ENCODE data around the gene COL20A1.
"Not testable (repeated sequence)": the region's sequence is repeated elsewhere in the genome, so short reads cannot be mapped to it uniquely, and the experiment has no call there.

The COL20A1 gene

DNA sequence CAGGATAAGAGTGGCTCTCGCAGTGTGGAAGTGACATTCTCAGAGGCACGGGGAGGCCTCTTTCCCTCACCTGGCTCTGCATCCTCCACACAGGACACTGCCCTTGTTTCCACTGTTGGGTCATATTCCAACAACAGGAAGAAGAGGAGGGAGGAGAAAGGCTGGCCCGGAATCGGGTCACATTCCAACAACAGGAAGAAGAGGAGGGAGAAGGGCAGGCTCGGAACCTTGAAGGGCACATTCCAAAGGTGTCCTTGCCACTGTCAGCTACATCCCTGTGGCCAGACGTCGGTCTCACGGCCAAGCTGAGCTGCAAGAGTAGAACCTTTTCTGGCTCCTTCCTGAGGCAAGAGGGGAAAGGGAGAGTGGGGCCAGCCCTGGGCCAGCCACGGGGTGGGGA is 42.7 kb downstream of the COL20A1 start:
- DNase-seq: no peak

DNA sequence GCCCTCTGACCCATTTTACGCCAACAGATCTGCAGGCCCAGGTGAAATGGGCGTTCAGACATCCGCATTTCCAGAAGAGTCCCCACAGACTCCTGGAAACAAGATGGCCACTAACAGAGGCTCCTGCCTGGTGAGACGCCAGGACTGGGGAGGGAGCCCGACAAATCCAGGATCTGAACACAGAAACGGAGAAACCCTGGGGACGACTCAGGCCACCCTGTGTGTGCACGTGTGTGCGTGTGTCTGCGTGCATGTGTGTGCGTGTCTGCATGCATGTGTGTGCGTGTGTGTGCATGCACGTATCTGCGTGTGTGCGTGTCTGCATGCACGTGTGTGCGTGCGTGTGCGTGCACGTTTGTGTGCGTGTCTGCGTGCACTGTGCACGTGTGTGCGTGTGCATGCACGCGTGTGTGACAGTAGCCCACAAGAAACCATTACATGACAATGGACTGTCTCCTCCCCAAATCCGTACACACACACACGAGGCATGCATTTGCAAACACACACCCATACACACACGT is 43.3 kb downstream of the COL20A1 start:
- no peak for DNase-seq

DNA sequence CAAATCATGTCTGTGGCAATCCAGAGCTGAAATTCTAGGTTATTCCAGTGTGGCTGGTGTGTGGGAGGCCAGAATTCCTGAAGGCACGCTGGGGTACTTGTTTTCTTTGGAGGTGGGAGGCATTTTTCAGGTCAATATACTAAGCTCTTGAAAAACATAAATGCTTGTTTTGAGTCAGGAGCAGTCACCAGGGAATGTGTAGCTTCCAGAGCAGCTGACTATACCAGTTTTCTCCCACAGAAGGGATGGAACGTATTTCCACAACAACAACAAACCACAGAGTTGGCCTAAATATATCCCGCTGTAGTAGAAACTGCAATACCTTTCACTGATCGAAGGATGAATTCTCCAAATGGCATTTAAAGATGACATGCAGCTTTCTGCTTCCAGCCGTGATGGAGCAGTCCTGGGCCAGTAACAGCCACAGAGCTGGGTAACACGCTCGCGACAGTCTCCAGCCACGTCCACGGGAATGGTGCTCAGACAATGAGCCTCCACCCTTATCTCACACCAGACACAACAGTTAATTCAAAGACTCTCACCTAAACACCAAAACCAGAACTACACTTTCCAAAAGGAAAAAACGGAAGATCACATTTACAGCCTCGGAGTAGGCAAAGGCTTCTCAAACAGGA is 44.9 kb downstream of the COL20A1 start:
- DNase-seq: no peak

DNA sequence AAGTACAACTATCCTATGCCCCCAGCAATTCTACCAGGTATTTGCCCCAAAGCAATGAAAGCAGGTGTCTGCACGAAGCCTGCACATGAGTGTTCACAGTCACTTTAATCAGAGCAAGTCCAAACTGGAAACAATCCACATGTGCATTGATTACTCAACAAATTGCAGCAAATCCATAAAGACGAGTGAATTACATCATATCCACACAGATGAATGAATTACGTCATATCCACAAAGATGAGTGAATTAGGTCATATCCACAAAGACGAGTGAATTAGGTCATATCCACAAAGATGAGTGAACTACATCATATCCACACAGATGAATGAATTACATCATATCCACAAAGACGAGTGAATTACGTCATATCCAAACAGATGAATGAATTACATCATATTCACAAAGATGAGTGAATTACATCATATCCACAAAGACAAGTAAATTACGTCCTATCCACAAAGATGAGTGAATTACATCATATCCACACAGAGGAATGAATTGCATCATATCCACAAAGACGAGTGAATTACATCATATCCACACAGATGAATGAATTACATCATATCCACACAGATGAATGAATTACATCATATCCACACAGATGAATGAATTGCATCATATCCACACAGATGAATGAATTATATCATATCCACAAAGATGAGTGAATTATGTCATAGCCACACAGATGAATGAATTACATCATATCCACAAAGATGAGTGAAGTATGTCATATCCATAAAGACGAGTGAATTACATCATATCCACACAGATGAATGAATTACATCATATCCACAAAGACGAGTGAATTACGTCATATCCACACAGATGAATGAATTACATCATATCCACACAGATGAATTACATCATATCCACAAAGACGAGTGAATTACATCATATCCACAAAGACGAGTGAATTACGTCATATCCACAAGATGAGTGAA is 46.4 kb downstream of the COL20A1 start:
- not testable (repeated sequence) for DNase-seq

DNA sequence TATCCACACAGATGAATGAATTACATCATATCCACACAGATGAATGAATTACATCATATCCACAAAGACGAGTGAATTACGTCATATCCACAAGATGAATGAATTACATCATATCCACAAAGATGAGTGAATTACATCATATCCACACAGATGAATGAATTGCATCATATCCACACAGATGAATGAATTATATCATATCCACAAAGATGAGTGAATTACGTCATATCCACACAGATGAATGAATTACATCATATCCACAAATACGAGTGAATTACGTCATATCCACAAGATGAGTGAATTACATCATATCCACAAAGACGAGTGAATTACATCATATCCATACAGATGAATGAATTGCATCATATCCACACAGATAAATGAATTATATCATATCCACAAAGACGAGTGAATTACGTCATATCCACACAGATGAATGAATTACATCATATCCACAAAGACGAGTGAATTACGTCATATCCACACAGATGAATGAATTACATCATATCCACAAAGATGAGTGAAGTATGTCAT is 47.2 kb downstream of the COL20A1 start:
- DNase-seq: not testable (repeated sequence)

DNA sequence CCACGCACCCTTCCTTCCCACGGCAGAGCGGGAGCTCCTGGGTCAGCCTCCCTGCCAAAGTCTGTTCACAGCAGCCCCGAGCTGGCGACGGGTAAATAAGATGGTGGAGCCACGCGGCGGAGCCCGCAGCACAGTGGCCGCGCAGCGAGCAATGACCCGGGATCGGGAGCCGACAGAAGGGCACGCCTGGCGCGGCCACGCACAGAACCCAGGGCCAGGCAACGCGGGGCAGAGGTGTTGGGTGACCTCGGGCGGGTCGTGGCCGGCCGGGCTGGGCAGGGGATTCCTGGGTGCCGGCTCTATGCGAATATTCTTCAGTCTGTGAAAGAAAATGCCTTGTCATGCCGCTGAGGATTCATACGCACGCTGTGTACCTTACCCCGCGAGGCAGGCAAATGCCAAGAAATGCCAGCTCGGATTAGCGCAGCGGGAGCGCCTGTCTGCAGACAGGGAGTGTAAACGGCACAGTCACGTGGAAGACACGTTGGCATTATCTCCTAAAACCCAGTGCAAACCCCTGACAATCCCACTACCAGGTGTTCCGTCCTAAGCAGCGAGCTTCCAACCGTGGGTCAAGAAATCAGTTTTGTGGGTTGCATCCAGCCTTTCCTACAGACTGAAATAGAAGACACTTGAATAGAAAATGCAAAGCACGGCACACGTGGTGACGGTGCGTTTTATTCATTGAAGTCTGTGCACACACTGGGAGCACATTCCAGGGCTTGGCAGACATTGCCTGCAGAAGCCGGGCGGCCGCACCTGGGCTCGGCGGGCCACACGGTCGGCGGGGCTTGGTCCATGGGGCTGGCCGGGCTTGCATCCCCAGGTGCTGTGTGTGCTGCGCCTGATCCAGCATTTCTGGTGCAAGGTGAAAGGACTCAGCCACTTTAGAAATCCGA is 49.8 kb downstream of the COL20A1 start:
- no peak for DNase-seq

DNA sequence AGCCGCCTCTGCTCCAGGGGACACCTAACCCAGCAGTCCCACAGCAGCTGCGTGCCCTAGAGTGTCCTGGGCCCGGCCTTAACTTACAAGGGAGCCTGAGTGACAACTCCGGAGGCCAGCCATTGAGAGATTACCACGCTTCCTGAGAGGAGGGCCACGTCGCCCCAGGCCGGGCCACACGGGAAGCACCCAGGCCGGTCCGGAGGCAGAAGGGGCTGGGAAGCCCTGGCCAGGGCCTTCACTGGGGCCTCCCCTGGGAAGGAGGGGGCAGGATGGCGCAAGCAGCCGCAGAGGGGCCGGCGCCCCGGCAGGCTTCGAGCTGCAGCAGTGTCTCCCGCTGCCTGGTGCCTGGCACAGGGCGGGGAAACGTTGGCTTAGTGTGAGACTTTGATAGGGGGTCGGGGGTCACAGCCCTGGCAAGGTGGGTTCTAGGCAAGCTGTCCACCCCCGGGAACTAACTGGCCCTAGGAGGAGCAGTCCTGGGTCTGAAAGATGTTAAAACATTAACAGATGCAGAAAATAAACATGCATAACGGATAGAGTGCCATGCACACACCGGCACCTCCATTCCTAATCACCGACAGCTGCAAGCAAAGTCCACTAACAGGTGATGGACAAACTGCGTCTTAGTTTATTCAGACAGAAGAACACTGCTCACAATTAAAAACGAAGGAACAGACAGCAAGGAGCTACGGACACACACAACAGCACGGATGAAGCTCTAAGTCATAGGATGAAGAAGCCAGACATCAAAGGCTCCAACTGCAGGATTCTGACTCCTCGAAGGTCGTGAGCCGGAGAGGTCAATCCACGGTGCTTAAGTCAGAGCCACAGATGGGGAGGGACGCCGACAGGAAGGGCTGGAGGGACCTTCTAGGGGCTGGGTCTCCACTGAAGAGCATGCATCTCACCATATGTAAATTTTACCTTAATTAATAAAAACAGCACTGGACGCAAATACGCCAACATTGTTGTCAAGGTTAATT is 50.8 kb downstream of the COL20A1 start:
- DNase-seq: no peak

DNA sequence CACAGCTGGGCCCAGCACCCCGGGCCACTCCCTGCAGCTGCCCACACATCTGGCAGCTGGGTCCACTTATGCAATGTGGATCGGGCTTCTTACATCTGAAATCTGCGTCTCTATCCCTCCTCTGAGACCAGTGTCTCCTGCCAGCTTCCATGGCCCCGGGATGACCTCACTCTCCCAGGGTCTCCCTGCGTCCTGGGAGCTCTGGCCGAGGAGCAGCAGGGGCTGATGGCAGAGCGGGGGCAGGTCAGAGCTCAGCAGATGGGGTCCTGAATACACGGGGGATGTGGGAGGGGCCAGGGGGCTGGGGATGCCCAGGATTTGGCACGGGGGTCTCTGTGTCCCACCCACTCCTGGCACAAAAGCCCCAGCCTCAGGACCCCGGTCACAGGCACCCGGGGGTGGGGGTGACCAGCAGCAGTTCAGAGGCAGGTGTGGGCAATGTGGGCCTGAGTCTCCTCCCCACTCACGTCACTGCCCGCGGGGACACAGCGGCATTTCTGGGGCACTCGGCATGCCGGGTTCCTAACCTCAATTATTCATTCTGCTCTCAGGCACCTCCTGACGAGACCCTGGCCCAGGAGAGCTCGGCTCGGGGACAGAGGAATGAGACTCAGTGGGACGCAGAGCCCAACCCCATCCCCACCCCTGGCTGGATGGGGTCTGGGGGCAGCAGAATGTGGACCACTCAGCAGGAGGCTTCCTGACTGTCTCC is 51.8 kb downstream of the COL20A1 start:
- no peak for DNase-seq

DNA sequence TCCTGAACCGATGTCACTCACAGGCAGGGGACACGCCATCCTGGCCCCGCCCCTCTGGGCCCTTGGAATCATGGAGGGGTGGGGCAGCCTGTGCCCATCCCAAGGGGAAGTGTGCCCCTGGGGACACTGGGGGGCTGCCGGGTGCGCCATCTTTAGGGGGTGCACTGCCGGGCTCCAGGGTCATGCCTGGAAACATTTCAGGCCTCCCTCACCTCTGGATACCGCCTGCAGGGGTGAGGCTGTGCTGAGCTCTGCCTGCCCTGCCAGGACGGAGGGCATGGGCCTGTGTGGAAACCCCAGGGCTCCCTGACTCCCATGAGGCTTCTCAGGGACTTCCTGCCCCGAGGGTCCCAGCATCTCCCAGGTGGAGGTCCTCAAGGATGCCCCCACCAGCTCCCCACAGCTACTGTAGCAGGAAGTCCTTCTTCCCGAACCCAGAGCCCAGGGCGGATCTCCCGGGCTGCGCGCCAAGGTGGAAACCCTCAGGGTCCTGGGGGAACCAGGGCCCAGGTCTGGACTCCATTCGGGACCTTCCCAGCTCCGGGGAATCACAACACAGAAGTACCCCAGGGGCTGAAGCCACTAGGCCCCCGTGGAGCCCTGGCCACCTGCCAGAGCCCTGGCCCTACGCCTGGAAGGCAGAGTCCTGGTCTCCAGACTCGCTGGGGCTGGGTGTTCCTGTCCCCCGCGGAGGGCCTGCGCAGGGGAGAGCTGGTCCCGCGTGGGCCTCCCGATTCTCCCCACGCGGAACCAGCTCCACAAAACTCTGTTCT is 52.5 kb downstream of the COL20A1 start:
- DNase-seq: no peak

DNA sequence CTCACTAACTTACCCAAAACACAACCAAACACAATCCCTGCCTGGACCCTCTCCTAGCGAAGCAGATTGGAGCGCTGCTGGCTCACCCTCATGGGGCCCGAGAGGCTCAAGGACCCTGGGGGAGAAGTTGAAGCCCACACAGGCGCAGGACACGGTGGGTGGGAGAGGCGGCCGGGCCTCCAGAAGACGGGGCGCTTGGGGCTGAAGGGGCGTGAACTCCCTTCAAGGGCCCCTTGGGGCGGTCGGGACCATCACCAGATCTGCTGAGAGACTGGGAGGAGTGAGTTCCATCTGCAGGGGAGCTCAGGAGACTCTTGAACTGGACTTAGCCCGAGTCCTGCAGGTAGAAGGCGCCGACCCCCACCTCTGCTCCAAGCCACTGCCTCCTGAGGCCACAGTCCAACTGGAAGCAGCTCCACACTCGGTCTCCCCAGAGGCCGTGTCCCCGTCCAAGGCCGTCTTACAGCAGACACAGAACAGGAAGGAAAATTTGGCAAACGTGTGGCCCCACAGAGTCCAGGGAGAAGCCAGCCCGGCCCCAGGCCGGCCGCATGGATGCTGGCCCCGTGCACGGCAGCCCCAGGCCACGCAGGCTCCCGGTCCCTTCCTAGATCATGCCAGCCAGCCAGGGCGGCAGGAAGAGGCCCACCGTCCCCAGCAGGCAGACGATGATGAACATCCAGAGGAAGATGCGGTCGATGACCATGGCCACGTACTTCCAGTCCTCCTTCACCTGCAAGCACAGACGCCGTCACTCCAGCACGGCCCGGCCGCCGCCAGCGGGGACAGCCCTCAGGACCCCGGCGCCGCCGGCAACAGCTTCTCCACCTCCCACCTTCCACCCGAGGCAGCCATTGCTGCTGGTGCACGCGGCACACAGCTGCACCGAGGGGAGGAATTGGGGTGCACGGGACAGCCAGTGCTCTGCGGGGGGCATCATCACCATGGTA is 53.4 kb downstream of the COL20A1 start:
- no peak for DNase-seq

DNA sequence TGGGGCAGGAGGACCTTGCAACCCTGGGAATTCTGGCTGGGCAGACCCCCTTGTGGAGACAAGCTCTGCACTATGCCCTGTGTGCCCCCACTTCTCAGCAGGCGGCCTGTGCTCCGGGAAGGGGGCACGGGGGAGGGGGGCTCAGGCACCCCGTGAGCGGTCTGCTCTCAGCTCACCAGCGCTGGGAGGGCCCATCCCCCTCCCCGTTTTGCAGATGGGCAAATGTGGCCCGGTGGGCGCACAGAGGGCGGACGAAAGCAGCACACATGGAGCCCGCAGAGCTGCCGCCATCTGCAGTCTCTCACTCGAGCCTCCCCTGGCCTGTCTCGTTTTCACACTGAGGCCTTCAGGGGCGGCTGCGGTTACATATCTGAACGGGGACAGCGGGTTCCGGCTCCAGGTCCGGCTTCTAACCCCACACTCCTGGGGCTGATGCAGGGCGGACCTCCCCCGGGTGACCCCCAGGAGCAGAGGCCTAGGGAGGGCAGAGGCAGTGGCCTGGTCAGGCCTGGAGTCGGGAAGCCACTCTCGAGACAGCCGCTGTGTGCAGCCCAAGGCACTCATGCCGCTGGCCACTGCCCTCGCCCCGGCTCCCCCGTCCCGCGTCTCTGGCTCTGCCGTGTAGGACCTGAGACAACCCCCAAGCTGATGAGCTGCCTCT is 54.2 kb downstream of the COL20A1 start:
- no peak for DNase-seq

DNA sequence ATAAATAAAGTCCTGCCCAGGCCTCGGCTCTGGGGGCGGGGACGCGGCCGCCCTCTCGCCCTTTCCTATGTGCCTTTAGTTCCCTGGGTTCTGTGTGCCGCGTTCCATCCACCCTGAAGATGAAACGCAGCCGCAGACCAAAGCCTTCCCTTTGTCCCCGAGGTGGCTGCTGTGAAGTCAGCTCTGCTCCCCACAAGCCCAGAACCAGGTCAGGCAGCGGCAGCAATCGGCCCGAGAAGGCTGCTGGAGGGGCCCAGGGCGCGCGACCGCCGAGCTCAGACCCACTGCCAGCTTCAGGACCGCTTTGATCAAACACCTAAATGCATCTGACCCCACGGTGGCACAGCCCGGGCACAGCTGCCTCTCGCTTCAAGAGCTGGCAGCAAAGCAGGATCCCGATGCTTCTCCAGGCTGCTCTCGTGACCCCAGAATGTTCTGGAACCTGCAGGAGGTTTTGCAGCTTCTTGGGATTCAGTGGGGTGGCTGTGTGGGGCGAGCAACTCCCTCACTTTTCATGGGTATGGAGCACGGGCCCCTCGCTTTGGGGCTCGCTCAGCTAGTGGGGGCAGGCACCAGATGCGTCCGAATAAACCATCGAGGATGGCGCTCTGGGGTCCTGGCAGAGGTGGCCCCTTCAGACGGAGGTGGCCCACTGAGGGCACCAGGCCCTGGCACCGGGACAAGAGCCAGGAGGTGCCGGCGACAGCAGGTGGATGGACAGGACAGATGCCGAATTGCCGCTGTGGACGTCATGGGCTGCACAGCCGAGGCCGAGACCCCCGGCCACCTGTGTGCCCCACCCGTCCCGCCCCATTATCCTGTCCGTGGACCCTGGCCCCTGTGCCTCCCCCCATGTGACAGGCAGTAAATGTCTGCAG is 55.2 kb downstream of the COL20A1 start:
- DNase-seq: no peak

DNA sequence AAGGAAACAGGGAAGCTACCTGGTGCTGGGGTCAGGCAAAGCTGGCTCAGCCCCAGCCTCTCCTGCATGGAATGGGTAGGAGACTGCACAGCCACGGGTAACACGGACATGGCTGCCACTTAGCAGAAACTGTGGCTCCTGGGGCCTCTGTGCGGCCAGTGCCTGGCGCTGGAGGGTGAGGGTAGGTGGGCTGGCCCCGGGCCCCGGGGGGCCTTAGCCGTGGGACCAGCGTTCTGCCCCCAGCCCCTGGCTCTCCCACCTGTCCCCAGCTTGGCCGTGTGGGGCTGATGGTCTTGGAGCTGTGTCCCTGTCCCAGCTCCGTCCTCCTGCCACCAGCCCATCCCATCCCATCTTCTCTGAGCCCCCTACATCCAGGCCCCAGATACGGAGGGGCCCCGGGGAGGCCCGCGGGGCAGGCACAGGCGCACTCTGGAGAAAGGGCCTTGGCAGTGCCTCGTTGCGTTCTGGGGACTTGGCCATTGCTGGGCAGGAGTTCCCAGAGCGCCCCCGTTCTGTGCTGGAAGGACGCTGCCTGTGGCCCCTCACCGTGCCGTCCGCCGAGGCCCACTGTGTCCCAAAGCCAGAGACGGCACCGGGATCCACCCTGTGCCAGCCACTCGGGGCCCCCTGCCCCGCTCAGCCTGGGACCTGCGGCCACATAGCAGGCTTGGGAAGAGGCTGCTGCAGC is 56.0 kb downstream of the COL20A1 start:
- DNase-seq: no peak

DNA sequence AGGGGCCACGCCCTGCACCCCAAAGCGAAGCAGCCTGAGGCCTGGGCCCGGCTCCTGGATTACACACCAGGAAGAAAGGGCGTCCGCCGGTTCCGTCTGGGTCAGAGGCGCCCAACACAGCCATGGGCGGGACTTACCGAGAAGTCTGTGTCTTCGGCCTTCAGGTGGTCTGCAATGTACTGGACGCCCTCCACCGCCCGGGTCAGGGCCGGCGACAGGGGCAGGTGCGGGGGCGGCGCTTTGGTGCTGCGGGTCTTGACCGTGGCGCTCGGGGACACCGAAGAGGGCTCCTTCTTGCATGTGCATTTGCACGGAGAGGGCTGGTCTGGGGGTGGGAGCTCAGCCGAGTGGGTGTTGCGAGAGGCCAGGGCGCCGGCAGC is 56.5 kb downstream of the COL20A1 start:
- DNase-seq: no peak

DNA sequence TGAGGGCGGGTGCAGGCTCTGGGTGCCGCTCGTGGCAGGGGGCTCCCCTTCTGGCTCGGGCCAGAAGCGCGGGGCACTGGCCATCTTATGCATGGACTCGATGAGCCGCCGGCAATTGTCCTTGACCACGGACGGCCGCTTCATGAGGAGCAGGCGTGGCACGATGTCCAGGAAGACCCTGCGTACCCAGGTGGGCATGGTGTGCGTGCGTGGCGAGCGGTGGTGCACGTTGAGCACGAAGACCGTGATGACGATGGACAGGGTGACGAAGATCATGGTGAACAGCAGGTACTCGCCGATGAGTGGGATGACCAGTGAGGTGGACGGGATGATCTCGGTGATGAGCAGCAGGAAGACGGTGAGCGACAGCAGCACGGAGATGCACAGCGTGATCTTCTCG is 57.2 kb downstream of the COL20A1 start:
- no peak for DNase-seq

DNA sequence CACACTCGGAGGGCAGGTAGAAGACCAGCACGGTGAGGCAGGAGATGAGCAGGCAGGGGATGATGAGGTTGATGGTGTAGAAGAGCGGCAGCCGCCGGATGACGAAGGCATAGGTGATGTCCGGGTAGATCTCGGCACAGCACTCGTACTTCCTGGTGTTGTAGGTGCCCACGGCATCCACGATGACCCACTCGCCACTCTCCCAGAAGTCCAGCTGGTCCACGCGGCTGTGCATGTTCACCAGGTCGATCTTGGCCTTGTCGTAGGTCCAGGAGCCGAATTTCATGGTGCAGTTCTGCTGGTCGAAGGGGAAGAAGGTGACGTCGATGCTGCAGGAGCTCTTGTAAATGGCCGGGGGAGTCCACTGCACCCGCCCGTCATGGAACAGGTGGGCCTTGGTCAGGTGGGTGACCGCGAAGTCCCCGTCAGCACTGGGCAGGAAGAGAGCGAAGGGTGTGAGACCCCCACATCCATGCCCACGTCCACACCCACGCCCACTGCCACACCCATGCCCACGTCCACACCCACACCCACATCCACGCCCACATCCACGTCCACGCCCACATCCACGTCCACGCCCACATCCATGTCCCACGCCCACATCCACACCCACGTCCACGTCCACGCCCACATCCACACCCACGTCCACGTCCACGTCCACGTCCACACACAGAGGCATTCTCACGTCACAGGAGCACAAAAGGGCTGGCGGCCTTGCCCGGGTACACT is 57.8 kb downstream of the COL20A1 start:
- no peak for DNase-seq

Measured in NCI-H2171 (cell line).